Neural progenitor cell (in vitro differentiated cells): ENCODE results near the gene AMN. TPM values are rescaled to one million over a fixed set of nuclear protein-coding genes. Genes with fewer than 3 reads are reported as not detected.
A peak's percentile ranks its signal among the peaks of the same experiment; 100 is the strongest.

ENCODE experiments used
- DNase-seq: peaks from one replicate; pipeline ENCODE4 v3.0.0-alpha.2; 2016; ENCODE audit warnings: low spot score
- H2AFZ ChIP-seq: fragments of 200-600 bp; sonication (generic); replicated peaks from 2 replicates; pipeline ENCODE4 v1.6.1; 2016; ENCODE audit warnings: antibody characterized with exemption
- H3F3A ChIP-seq: fragments of 200-600 bp; sonication (generic); 2 replicates; pipeline ENCODE4 v1.6.1; 2016; ENCODE audit warnings: antibody characterized with exemption, low read depth
- H3K27ac ChIP-seq: fragments of 200-600 bp; sonication (generic); 2 replicates; pipeline ENCODE4 v1.5.1; 2016; ENCODE audit warnings: mild to moderate bottlenecking
- H3K27me3 ChIP-seq: fragments of 200-600 bp; sonication (generic); 2 replicates; pipeline ENCODE4 v1.6.1; 2016; ENCODE audit warnings: mild to moderate bottlenecking, moderate library complexity
- H3K36me3 ChIP-seq: fragments of 200-600 bp; sonication (generic); 2 replicates; pipeline ENCODE4 v1.5.1; 2016
- H3K4me1 ChIP-seq: fragments of 200-600 bp; sonication (generic); 2 replicates; pipeline ENCODE4 v1.6.1; 2016; ENCODE audit warnings: mixed run types
- H3K4me2 ChIP-seq: fragments of 200-600 bp; sonication (generic); 2 replicates; pipeline ENCODE4 v1.6.1; 2016
- H3K4me3 ChIP-seq: fragments of 200-600 bp; sonication (generic); 2 replicates; pipeline ENCODE4 v1.5.1; 2016
- H3K79me2 ChIP-seq: fragments of 200-600 bp; sonication (generic); 2 replicates; pipeline ENCODE4 v1.6.1; 2016; ENCODE audit warnings: low read depth
- H3K9ac ChIP-seq: fragments of 200-600 bp; sonication (generic); 2 replicates; pipeline ENCODE4 v1.6.1; 2016
- H3K9me3 ChIP-seq: fragments of 200-600 bp; sonication (generic); 2 replicates; pipeline ENCODE4 v1.5.1; 2016; ENCODE audit warnings: low read depth
- H4K20me1 ChIP-seq: fragments of 200-600 bp; sonication (generic); 2 replicates; pipeline ENCODE4 v1.6.1; 2016; ENCODE audit warnings: low read depth
- H3K27ac Mint-ChIP-seq: 3 replicates; pipeline ENCODE4 v1.8.0; 2021; ENCODE audit warnings: mixed read lengths
- H3K27me3 Mint-ChIP-seq: 2 replicates; pipeline ENCODE4 v1.8.0; 2022; ENCODE audit warnings: low read depth, mild to moderate bottlenecking, inconsistent platforms, moderate library complexity, mixed read lengths; ENCODE audit not compliant: insufficient read depth
- H3K36me3 Mint-ChIP-seq: 3 replicates; pipeline ENCODE4 v1.8.0; 2021; ENCODE audit warnings: mixed read lengths
- H3K4me1 Mint-ChIP-seq: 3 replicates; pipeline ENCODE4 v1.8.0; 2021; ENCODE audit warnings: mixed read lengths
- H3K4me3 Mint-ChIP-seq: 3 replicates; pipeline ENCODE4 v1.8.0; 2021; ENCODE audit warnings: mild to moderate bottlenecking, moderate library complexity, mixed read lengths
- H3K9me3 Mint-ChIP-seq: 3 replicates; pipeline ENCODE4 v1.8.0; 2020; ENCODE audit warnings: mixed read lengths
- CTCF ChIP-seq: fragments of 200-600 bp; sonication (generic); IDR thresholded peaks from 2 replicates; pipeline ENCODE4 v1.5.1; 2017; ENCODE audit warnings: antibody characterized with exemption, mild to moderate bottlenecking
- EZH2 ChIP-seq: fragments of 200-600 bp; sonication (generic); IDR thresholded peaks from 2 replicates; pipeline ENCODE4 v1.6.1; 2017; ENCODE audit warnings: antibody characterized with exemption, mild to moderate bottlenecking, moderate library complexity
- EZH2phosphoT487 ChIP-seq: fragments of 200-600 bp; sonication (generic); IDR thresholded peaks from 2 replicates; pipeline ENCODE4 v1.6.1; 2017; ENCODE audit warnings: antibody characterized with exemption
- total RNA-seq: library from RNA; depleted of rRNA; stranded (reverse); fragments of >200 nt; gene quantifications from 2 replicates; pipeline ENCODE4 v1.2.3, GENCODE V29; 2015; ENCODE audit warnings: low replicate concordance

Gene AMN
- total RNA-seq, 1 donor from 2014 or later = not detected

- no peak overlapping the region for H3K9ac ChIP-seq
- H3K4me1 ChIP-seq = peaks cover 36% of the 10 kb centered on the region
- peak overlapping the region; percentile 75 for H3K4me3 ChIP-seq
- H3K9me3 Mint-ChIP-seq = no peaks in the 10 kb centered on the region
- H3K27ac Mint-ChIP-seq = no peak overlapping the region
- H3K79me2 ChIP-seq = no peaks in the 10 kb centered on the region
- peaks cover 3% of the 10 kb centered on the region for H3K36me3 Mint-ChIP-seq
- H3K27ac ChIP-seq = no peak overlapping the region
- H3K36me3 ChIP-seq = no peaks in the 10 kb centered on the region
- peaks cover 27% of the 10 kb centered on the region for H3F3A ChIP-seq
- H3K4me2 ChIP-seq = peak overlapping the region; percentile 99
- peak overlapping the region; percentile 99 for H2AFZ ChIP-seq
- H3K9me3 ChIP-seq = no peaks in the 10 kb centered on the region
- no peak for TF ChIP-seq EZH2phosphoT487
- TF ChIP-seq EZH2 = no peak
- TF ChIP-seq CTCF = no peak
- peaks cover 31% of the 10 kb centered on the region for H3K27me3 Mint-ChIP-seq
- H4K20me1 ChIP-seq = peaks cover 32% of the 10 kb centered on the region
- peaks cover 90% of the 10 kb centered on the region for H3K27me3 ChIP-seq
- peak overlapping the region; percentile 70 for H3K4me3 Mint-ChIP-seq
- peak; percentile 56 for DNase-seq
- H3K4me1 Mint-ChIP-seq = peaks cover 9% of the 10 kb centered on the region
These were observed 5.5 kb downstream of the AMN start for GRCh38 chr14:102927878-102928411.

- no peaks in the 10 kb centered on the region for H3K9me3 ChIP-seq
- H3K36me3 Mint-ChIP-seq = peaks cover 3% of the 10 kb centered on the region
- no peaks in the 10 kb centered on the region for H3K36me3 ChIP-seq
- peak overlapping the region; percentile 75 for H3K4me3 ChIP-seq
- peaks cover 27% of the 10 kb centered on the region for H3F3A ChIP-seq
- peaks cover 33% of the 10 kb centered on the region for H3K27me3 Mint-ChIP-seq
- H3K4me1 ChIP-seq = peaks cover 31% of the 10 kb centered on the region
- no peak overlapping the region for H3K27ac Mint-ChIP-seq
- H3K27me3 ChIP-seq = peaks cover 83% of the 10 kb centered on the region
- H3K4me1 Mint-ChIP-seq = peaks cover 9% of the 10 kb centered on the region
- H2AFZ ChIP-seq = peak overlapping the region; percentile 99
- peaks cover 32% of the 10 kb centered on the region for H4K20me1 ChIP-seq
- peak; percentile 91 for DNase-seq
- H3K9ac ChIP-seq = no peak overlapping the region
- H3K9me3 Mint-ChIP-seq = no peaks in the 10 kb centered on the region
- no peak overlapping the region for H3K27ac ChIP-seq
- H3K79me2 ChIP-seq = no peaks in the 10 kb centered on the region
- H3K4me3 Mint-ChIP-seq = peak overlapping the region; percentile 79
- TF ChIP-seq EZH2 (peak; percentile 89), CTCF (no peak)
- peak overlapping the region; percentile 99 for H3K4me2 ChIP-seq
These were observed 6.2 kb downstream of the AMN start for GRCh38 chr14:102928412-102929240.

DNA sequence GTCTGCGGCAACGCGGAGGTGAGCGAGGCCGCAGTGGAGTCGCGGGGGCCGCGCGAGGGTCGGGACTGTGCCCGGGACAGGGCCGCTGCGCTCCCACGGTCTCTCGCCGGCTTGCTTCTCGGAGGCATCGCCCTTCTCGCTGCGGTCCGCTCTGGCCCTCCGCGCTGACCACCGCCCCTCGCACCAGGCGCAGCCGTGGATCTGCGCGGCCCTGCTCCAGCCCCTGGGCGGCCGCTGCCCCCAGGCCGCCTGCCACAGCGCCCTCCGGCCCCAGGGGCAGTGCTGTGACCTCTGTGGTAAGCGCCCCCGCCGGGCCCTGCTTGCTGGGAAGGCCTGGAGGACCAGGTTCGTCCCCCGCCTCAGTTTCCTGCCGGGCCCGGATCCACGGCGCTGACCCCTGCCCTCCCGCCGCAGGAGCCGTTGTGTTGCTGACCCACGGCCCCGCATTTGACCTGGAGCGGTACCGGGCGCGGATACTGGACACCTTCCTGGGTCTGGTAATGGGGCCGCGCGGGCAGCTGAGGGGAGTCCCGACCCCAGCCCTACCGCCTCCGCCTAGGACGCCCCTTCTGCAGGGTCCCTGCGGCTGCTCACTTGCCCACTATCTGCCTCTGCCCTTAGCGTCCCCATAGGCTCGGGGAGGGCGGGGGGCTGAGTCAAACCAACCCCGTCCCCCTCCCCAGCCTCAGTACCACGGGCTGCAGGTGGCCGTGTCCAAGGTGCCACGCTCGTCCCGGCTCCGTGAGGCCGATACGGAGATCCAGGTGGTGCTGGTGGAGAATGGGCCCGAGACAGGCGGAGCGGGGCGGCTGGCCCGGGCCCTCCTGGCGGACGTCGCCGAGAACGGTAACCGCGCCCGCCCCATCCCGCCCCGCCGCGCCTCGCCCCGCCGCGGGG lies 7.0 kb downstream of the AMN start:
- TF ChIP-seq EZH2 (peak; percentile 96), CTCF (no peak), EZH2phosphoT487 (peak; percentile 95)
- Mint-ChIP-seq H3K4me1 (peaks cover 6% of the 10 kb centered on the region), H3K27ac (no peak overlapping the region), H3K36me3 (peaks cover 3% of the 10 kb centered on the region), H3K27me3 (peaks cover 33% of the 10 kb centered on the region), H3K4me3 (no peak overlapping the region), H3K9me3 (no peaks in the 10 kb centered on the region)
- peaks cover 74% of the 10 kb centered on the region for H3K27me3 ChIP-seq
- no peak overlapping the region for H2AFZ ChIP-seq
- peak; percentile 43 for DNase-seq
- H4K20me1 ChIP-seq = peaks cover 32% of the 10 kb centered on the region
- H3K9me3 ChIP-seq = no peaks in the 10 kb centered on the region
- H3K9ac ChIP-seq = no peak overlapping the region
- no peaks in the 10 kb centered on the region for H3K79me2 ChIP-seq
- H3K4me3 ChIP-seq = peak overlapping the region; percentile 75
- peaks cover 26% of the 10 kb centered on the region for H3K4me1 ChIP-seq
- no peak overlapping the region for H3K27ac ChIP-seq
- peaks cover 27% of the 10 kb centered on the region for H3F3A ChIP-seq
- H3K4me2 ChIP-seq = peak overlapping the region; percentile 99
- H3K36me3 ChIP-seq = no peaks in the 10 kb centered on the region
